HepG2 (cell line): Measurements from ENCODE around the gene SH2D5. TPM values are rescaled to one million over a fixed set of nuclear protein-coding genes. Genes with fewer than 3 reads are reported as not detected.

Experiments
- ATAC-seq: fragments of 200-7000 bp; cut with Tn5 transposase; 3 replicates; pipeline ENCODE4 v1.9.1; 2020; ENCODE audit warnings: mild to moderate bottlenecking, moderate library complexity
- BruUV-seq: library from RNA; stranded (reverse); fragments of 400-500 nt; replicated peaks from 2 replicates; lab custom pipeline; 2021; lab: Mats Ljungman, UMichigan
- CTCF ChIA-PET: fragments of 300-600 bp; formaldehyde crosslinking; extraction: SDS; loops from one replicate; lab custom pipeline; 2021; ENCODE audit warnings: low total read pairs, inconsistent platforms, low intra/inter-chr PET ratio; lab: Yijun Ruan, JAX
- POLR2A ChIA-PET: fragments of 350-600 bp; sonication (Branson Sonifier 250); formaldehyde crosslinking; loops from one replicate; lab custom pipeline; 2020; ENCODE audit warnings: antibody characterized with exemption, inconsistent platforms; lab: Yijun Ruan, JAX
- DNase-seq: peaks from one replicate; pipeline ENCODE4 v3.0.0-alpha.2; 2015; ENCODE audit warnings: low spot score
- FAIRE-seq: peaks from 3 replicates; lab custom pipeline; 2011; peaks lifted over from hg19 to GRCh38; lab: Jason Lieb, UNC
- H2AFZ ChIP-seq: one replicate; pipeline ENCODE4 v1.6.1; 2011; ENCODE audit warnings: low read length, inconsistent platforms
- H3K27ac ChIP-seq: fragments of 300-600 bp; 3 replicates; pipeline ENCODE4 v1.8.0; 2011; ENCODE audit warnings: mixed run types, mild to moderate bottlenecking, mixed read lengths, low read length, inconsistent platforms; ENCODE audit not compliant: insufficient read depth; ENCODE audit errors: extremely low read length
- H3K27me3 ChIP-seq, 2 experiments: fragments of 200-600 bp in 1 of 2; 2 replicates in 1 of 2; 3 replicates in 1 of 2; pipeline versions ENCODE4 v1.6.0 to v1.8.0; 2011; ENCODE audit warnings: low read length in 2 of 2, mild to moderate bottlenecking in 2 of 2, moderate library complexity in 2 of 2, inconsistent platforms in 1 of 2; ENCODE audit not compliant: insufficient read depth in 2 of 2, control insufficient read depth in 1 of 2
- H3K36me3 ChIP-seq, 2 experiments: fragments of 200-600 bp in 1 of 2; replicated peaks in 1 of 2; 2 replicates in 1 of 2; 3 replicates in 1 of 2; pipeline versions ENCODE4 v1.5.1 to v1.8.0; 2011; ENCODE audit warnings: low read length in 2 of 2, inconsistent platforms in 1 of 2; ENCODE audit not compliant: insufficient read depth in 2 of 2, control insufficient read depth in 1 of 2
- H3K4me1 ChIP-seq: 2 replicates; pipeline ENCODE4 v1.5.1; 2012; ENCODE audit warnings: low read length, inconsistent platforms; ENCODE audit not compliant: insufficient read depth
- H3K4me2 ChIP-seq: 2 replicates; pipeline ENCODE4 v1.6.0; 2011; ENCODE audit warnings: low read depth, low read length, inconsistent platforms
- H3K4me3 ChIP-seq, 3 experiments: fragments of 200-600 bp in 1 of 3; sonication (generic), shearing (Covaris generic) in 1 of 3; replicated peaks in 1 of 3; 2 replicates each; pipeline ENCODE4 v1.5.1; 2011 to 2016; ENCODE audit warnings: low read length in 3 of 3, inconsistent platforms in 2 of 3, low read depth in 2 of 3, mild to moderate bottlenecking in 2 of 3, control low read depth in 1 of 3, mixed read lengths in 1 of 3; ENCODE audit not compliant: insufficient read depth in 1 of 3
- H3K79me2 ChIP-seq: one replicate; pipeline ENCODE4 v1.6.1; 2011; ENCODE audit warnings: low read length, inconsistent platforms; ENCODE audit not compliant: insufficient read depth
- H3K9ac ChIP-seq: 2 replicates; pipeline ENCODE4 v1.6.0; 2011; ENCODE audit warnings: mild to moderate bottlenecking, low read depth, low read length, inconsistent platforms; ENCODE audit not compliant: insufficient read depth
- H3K9me3 ChIP-seq: 2 replicates; pipeline ENCODE4 v1.5.1; 2012; ENCODE audit warnings: mild to moderate bottlenecking, low read length
- H4K20me1 ChIP-seq: 2 replicates; pipeline ENCODE4 v1.6.0; 2011; ENCODE audit warnings: inconsistent platforms, mild to moderate bottlenecking, low read length, moderate library complexity; ENCODE audit not compliant: insufficient read depth
- GTF2F1 ChIP-seq: fragments of 150-350 bp; IDR thresholded peaks from 2 replicates; pipeline ENCODE4 v1.6.1; 2014; ENCODE audit warnings: low read length
- GTF3A ChIP-seq: sonication (generic); formaldehyde crosslinking; conservative IDR thresholded peaks from 2 replicates; pipeline ENCODE4 v1.4.0; 2020; ENCODE audit warnings: mild to moderate bottlenecking, missing genetic modification reagents
- HIVEP1 ChIP-seq: sonication (generic); formaldehyde crosslinking; IDR thresholded peaks from 2 replicates; pipeline ENCODE4 v1.4.0; 2020; ENCODE audit warnings: mild to moderate bottlenecking, missing genetic modification reagents
- ZBTB33 ChIP-seq: sonication (generic); formaldehyde crosslinking; IDR thresholded peaks from 2 replicates; pipeline ENCODE4 v1.4.0; 2020; ENCODE audit warnings: missing genetic modification reagents
- ZMYM3 ChIP-seq: sonication (generic); formaldehyde crosslinking; IDR thresholded peaks from 2 replicates; pipeline ENCODE4 v1.5.1; 2020; ENCODE audit warnings: mild to moderate bottlenecking, missing genetic modification reagents
- ZNF451 ChIP-seq: sonication (generic); formaldehyde crosslinking; IDR thresholded peaks from 2 replicates; pipeline ENCODE4 v1.5.0; 2020; ENCODE audit warnings: mild to moderate bottlenecking, missing genetic modification reagents
- ZNF687 ChIP-seq: sonication (generic); formaldehyde crosslinking; IDR thresholded peaks from 2 replicates; pipeline ENCODE4 v1.5.1; 2020; ENCODE audit warnings: mild to moderate bottlenecking, missing genetic modification reagents, moderate library complexity
- ZNF761 ChIP-seq: sonication (generic); formaldehyde crosslinking; conservative IDR thresholded peaks from 2 replicates; pipeline ENCODE4 v1.4.0; 2020; ENCODE audit warnings: mild to moderate bottlenecking, missing genetic modification reagents
- ZNF768 ChIP-seq: sonication (generic); formaldehyde crosslinking; IDR thresholded peaks from 2 replicates; pipeline ENCODE4 v1.4.0; 2020; ENCODE audit warnings: missing genetic modification reagents
- WGBS: methylation state at CpG from one replicate; pipeline ENCODE4 v1.1.6; 2017; ENCODE audit warnings: low lambda C conversion rate; 5-methylcytosine and 5-hydroxymethylcytosine counted together
- in situ Hi-C: cut with HindIII; loops from 2 replicates; pipeline ENCODE4 v1.10.0; 2017; ENCODE audit warnings: low pct_unique_long_range_greater_than_20kb; ENCODE audit not compliant: extremely low pct_ligation_motif_present
- intact Hi-C: fragments of 100-400 bp; cut with micrococcal nuclease; formaldehyde crosslinking; loops from one replicate; pipeline ENCODE4 v1.10.0; 2022; ENCODE audit not compliant: unreplicated experiment
- polyA plus RNA-seq, 8 experiments: library from polyadenylated mRNA; depleted of rRNA in 3 of 8; stranded (reverse) in 7 of 8; unstranded in 1 of 8; fragments of >200 nt; fragmentation: Illumina TruSeq in 4 of 8; extraction: Trizol in 4 of 8; gene quantifications; 2 replicates each; pipeline versions ENCODE4 v1.2.1 to v1.2.3, GENCODE V29; 2011 to 2016; ENCODE audit warnings: low read depth in 4 of 8, missing spikeins in 1 of 8, mixed read lengths in 1 of 8; ENCODE audit not compliant: insufficient read depth in 1 of 8
- total RNA-seq, 5 experiments: library from RNA; depleted of rRNA; stranded (reverse); fragments of >200 nt; fragmentation: Illumina TruSeq; extraction: Trizol; gene quantifications; 2 replicates each; pipeline ENCODE4 v1.2.3, GENCODE V29; 2016; ENCODE audit warnings: low read depth in 1 of 5

Gene SH2D5
- total and polyA plus RNA-seq, 2 of the 13 experiments (the other 11 are each of a cell fraction or from before 2014, with no cell fraction given) = 1.2 to 3.4 TPM

GRCh38 chr1:20728371-20729154, 3.9 kb downstream of the SH2D5 start:
- in situ Hi-C loops = no loop called here
- Histone ChIP-seq H3K27me3 (peaks cover 5 to 21% of the 10 kb centered on the region in 2 experiments; a peak in 3 of 5 replicates), H4K20me1 (no peaks in the 10 kb centered on the region), H2AFZ (no peak overlapping the region), H3K79me2 (no peaks in the 10 kb centered on the region), H3K27ac (no peak overlapping the region), H3K4me1 (peaks cover 50% of the 10 kb centered on the region)
- FAIRE-seq = no peak
- peak; percentile 84; the same call in 1 of the 2 replicates for TF ChIP-seq ZNF768
- no peak for TF ChIP-seq ZNF451 (CRISPR knock-in tag)
- TF ChIP-seq HIVEP1 (CRISPR knock-in tag) = no peak
- 0 out of 2 replicates have a peak, but pooled peaks have one; percentile 2 for TF ChIP-seq ZNF687 (CRISPR knock-in tag)
- TF ChIP-seq ZMYM3 = 0 out of 2 replicates have a peak, but pooled peaks have one; percentile 29
- no peak for TF ChIP-seq ZNF761 (CRISPR knock-in tag)
- no peak for TF ChIP-seq GTF2F1
- TF ChIP-seq ZBTB33 (CRISPR knock-in tag) = peak; percentile 78
- no peak for TF ChIP-seq GTF3A (CRISPR knock-in tag)
- TF ChIP-seq, all 625 proteins: peak for 4
- intact Hi-C loops = no loop called here
- BruUV-seq = no TSS peak
- Histone ChIP-seq H3K4me2 (peak overlapping the region; percentile 7; the same call in 1 of the 2 replicates), H3K9me3 (no peaks in the 10 kb centered on the region), H3K36me3 (no peaks in the 10 kb centered on the region), H3K4me3 (no peak overlapping the region), H3K9ac (no peak overlapping the region)
- no peak for ATAC-seq
- 43% methylated on average over 9 of the region's 9 CpGs for WGBS
- no peak for DNase-seq
- POLR2A ChIA-PET = no interaction called here
- CTCF ChIA-PET = no interaction called here
